CD4-positive, alpha-beta T cell treated with Interleukin-17A for 4 hours (primary cell): Measurements from ENCODE around the gene TPPP.
"Not testable (repeated sequence)": the region's sequence is repeated elsewhere in the genome, so short reads cannot be mapped to it uniquely, and the experiment has no call there.

Experiments used
- DNase-seq: peaks from one replicate; pipeline ENCODE4 v3.0.0-alpha.2; 2020; ENCODE audit warnings: mixed read lengths

The TPPP gene

DNA sequence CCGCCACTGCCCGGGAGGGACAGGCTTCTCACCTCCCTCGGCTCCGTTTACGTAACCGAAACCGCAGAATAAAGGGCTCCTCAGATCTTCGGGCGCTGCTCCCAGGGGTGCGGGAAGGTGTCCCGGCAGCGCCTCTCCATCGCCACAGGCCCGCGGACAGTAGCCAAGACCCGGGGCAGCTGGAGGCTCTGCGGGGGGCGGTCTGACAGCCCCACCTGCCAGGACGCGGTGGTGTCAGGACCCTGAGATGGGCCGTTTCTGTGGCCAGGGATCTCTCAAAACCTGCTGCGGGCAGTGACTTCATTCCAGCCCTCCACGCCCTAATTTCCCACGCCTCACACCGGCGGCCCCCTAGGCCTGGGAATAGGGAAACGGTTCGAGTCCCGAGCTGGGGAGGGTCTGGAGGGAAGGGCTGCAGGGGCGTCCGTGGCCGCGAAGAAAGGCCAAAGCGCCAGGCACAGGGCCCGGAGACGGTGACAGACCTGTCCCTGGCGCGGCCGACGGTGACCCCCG lies 567 bp downstream of the TPPP start:
- not testable (repeated sequence) for DNase-seq

DNA sequence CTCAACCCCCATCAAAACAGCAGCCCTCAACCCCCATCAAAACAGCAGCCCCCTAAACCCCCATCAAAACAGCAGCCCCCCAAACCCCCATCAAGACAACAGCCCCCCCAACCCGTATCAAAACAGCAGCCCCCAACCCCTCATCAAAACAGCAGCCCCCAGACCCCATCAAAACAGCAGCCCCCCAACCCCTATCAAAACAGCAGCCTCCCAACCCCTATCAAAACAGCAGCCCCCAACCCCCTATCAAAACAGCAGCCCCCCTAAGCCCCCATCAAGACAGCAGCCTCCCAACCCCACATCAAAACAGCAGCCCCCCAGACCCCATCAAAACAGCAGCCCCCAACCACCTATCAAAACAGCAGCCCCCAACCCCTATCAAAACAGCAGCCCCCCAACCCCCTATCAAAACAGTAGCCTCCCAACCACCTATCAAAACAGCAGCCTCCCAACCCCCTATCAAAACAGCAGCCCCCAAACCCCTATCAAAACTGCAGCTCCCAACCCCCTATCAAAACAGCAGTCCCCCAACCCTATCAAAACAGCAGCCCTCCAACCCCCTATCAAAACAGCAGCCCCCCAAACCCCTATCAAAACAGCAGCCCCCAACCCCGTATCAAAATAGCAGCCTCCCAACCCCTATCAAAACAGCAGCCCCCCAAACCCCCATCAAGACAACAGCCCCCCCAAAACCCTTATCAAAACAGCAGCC lies 1.2 kb downstream of the TPPP start:
- DNase-seq: no peak

DNA sequence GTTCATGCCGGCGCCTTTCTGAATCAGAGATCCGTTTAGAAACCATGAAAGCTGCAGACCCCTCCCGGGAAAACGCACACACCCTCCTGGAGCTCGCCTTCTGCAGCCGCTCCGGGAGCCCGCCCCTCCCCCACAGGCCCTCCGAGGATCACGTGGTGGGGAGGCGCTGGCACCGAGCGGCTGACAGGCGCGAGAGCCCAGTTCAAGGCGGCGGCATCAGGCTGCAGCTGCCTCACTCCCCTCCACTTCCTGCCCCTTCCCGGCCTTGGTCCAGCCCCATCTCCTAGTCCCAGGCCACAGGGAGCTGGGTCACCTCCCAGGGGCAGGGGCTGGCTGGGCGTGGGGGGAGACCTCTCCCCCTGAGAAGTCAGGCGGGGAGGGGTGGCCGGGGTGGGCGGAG lies 2.1 kb downstream of the TPPP start:
- not testable (repeated sequence) for DNase-seq

DNA sequence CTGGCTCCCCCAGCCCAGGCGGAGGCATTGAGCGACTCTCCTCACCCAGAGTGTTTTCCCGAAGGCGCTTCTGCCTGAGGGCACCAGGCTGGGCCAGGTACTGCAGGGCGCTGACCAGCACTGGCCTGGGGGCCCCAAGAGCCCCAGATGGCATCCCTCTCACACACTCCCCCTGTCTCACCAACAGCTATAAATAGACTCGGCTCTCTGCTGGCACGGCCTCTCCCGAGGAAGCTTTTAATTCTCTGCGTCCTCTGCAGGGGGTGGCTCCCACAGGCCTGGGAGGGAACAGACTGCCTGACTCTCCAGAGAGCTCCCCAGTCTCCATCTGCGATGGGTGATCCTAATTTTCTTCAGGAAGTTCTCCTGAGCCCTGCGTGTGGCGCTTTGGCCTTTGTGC lies 2.9 kb downstream of the TPPP start:
- not testable (repeated sequence) for DNase-seq

DNA sequence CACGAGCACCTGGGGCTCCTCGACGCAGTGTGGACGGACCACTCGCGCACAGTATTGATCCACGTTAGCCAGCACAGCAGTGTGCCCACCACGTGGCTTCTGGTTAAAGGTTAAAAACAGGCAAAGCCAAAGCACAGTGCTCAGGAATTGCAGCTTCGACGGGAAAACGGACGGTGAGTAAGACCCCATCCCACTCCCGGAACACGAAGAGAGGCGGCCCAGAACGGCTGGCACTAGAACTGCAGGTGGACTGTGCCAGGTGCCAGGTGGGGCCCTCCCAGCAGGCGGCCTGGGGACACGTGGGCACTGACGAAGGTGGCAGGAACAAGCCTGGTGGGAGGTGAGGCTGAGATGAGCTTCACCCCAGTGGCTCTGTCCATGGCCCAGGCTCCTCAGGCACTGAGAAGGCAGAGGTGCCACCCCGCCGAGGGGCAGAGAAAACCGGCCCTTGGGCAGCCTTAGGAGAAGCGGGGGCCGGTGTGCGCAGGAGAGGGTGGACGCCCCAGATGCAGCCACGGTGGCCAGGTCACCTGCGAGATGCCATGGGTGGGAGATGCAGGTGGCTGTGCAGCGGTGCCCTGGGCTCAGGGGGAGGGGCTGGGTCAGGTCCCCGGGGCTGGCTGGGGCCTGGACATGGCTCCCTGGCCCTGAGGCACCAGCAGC lies 4.7 kb downstream of the TPPP start:
- not testable (repeated sequence) for DNase-seq

DNA sequence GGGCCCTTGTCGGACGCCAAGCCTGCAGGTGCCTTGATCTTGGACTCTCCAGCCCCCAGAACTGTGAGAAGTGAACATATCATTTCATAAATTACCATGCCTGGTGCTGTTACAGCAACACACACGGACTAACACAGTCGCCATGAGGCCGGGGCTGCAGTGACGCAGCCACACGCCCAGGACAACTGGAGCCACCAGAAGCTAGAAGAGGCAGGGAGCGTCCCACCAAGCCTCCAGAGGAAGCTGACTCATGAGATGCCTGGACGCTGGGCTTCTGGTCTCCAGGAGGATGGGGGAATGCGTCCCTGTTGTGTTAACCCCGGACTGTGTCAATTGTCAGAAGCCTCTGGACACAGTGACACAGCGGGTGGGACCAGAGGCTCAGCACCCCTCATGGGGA lies 6.2 kb downstream of the TPPP start:
- DNase-seq: not testable (repeated sequence)

DNA sequence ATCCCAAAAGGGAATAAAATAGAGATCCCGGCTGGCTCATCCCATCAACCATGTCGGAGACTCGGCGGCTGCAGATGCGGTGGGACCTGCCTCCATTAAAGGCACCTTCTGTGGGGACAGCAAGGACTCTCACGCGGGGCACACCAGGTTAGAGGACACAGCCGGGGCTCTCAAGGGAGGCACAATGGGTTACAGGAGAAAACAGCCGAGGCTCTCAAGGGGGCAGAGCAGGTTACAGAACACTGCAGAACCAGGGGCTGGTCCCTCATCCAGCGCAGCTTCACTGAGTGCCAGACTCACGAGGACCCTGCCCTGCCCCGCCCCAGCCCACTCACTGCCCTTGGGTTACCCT lies 7.0 kb downstream of the TPPP start:
- DNase-seq: not testable (repeated sequence)

DNA sequence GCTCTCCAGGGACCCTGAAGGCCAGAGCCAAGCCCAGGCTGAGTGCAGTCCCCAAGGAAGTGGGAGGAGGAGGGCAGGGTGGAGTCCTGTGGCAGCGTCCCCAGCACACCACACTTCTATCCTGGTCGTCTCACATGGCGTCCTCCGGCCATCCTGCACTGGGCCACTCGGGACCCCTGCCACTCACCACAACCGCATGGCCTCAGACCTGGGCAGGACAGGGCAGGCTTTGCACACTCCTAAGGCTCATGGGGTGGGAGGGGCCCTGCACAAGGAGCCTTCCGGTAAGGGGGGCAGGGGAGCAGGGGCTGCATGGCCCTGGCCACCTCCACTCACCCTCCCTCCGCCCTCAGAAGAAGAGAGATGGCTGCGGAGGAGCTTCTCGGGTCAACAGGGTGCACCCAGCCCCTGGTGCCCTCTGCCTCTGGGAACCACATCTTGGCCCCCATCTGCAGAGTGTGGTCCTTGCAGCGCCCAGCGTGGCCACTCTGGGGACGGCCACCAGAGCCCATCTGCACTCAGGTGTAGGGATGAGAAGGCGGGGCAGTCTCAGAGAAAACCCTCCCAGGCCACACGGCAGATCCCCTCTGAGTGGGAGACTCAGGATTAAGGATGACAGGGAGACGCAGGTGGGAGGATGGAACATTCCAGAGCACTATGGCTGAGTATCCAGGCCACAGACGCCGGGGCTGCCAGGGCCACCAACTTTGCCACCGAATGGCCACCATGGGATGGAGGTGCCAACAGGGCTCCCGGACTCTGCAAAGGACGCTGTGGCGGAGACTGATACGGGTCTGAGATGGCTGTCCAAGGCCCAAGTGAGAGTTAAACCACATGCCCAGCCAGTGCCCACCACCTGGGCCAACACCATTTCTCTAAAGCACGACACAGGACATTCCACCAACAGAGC lies 7.6 kb downstream of the TPPP start:
- DNase-seq: no peak

DNA sequence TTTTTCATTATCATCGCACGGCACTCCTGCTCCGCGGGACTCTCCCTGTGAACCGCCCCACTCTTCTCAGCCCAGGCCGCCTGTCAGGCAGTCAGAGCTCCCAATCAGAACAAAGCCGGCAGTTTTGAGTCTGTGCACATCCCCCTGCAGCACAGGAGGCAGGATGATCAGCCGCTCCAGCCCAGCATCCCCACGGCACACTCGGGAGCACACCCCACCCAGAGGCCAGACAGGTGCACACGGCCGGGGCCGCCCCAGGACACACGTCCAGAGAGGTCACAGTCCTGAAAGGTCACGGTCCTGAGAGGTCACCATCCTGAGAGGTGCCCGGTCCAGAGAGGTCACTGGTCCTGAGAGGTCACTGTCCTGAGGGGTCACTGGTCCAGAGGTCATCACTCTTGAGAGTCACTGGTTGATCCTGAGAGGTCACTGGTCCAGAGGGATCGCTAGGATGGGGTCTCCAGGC lies 8.4 kb downstream of the TPPP start:
- DNase-seq: no peak

DNA sequence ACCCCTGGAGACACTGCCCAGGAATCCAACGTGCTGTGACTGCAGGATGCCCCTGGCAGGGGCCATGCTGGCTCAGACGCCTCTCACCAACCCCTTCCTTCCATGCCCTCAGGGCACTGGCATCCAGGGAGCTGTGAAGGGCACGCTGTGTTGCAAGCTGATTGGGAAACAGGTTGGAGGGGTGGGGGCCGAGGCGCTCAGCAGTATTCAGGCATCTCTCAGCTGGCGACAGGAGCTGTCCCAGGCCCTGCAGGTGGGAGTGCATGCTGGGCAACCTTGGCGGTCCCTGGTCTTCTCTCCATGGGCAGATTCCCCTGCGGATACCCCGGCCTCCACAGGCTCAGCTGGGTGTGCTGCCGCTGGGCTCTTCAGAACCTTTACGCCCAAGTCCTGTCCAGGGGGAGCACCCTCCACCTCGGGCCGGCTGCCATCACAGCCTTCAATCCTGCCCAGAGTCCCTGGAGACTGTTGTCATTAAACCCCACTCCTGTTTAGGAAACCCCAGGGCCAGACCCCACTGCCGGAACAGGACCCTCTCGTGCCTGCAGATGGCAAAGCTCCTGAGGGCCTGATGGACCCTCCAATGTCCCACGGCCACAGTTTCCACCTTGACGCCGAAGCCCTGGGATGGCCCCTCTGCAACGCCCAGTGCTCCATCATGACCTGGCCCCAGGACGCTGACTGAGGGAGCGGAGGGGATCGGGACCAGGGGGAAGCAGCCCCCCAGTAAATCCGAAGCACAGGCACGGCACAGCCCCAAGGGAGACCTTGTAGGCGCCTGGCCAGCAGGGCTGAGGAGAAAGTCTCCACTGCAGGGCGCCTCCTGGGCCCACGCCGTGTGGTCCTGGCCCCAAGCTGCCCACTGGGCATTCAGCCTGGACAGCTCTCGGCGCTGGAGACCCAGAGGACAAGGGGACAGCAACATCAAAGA lies 9.3 kb downstream of the TPPP start:
- DNase-seq: no peak

DNA sequence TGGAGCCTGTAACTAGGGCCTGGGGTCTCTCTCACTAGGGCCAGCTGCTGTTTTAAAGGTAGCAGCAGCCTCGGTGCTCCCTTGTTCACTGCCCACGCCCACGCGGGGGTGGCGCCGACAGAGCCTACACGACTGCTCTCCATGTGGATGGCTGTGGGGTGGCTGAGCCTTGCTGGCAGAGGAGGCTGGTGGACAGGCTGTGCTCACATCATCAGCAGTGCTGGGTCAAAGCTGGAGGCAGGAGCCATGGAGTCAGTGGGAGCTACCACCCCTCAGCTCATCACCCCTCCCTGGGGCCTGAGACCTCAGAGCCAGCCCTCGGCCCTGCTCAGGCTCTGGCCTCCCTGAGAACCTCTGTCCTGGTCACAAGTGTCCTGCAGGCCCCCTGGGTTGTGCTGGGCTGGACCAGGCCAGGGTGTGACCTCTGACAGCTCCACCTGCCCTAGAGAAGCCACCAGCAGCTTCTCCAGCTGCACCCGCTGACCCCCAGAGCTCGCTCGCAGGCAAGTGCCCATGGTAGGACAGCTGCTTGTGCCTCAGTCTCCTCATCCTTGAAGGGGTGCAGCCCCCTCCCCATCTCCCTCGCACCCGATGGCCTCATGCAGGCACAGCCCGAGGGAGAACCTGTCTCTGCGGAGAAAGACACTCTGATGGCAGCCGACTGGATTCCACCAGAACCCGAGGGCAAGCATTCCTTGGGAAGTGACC lies 10.3 kb downstream of the TPPP start:
- not testable (repeated sequence) for DNase-seq

DNA sequence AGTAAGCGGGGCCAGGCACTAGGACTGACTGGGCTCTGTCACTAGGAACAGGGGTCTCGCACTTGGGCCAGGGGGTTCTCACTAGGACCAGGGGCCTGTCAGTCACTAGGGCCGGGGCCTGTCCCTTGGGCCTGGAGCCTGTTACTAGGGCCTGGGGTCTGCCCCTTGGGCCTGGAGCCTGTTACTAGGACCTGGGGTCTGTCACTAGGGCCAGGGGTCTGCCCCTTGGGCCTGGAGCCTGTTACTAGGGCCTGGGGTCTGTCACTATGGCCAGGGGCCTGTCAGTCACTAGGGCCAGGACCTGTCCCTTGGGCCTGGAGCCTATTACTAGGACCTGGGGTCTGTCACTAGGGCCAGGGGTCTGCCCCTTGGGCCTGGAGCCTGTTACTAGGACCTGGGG lies 10.9 kb downstream of the TPPP start:
- not testable (repeated sequence) for DNase-seq

DNA sequence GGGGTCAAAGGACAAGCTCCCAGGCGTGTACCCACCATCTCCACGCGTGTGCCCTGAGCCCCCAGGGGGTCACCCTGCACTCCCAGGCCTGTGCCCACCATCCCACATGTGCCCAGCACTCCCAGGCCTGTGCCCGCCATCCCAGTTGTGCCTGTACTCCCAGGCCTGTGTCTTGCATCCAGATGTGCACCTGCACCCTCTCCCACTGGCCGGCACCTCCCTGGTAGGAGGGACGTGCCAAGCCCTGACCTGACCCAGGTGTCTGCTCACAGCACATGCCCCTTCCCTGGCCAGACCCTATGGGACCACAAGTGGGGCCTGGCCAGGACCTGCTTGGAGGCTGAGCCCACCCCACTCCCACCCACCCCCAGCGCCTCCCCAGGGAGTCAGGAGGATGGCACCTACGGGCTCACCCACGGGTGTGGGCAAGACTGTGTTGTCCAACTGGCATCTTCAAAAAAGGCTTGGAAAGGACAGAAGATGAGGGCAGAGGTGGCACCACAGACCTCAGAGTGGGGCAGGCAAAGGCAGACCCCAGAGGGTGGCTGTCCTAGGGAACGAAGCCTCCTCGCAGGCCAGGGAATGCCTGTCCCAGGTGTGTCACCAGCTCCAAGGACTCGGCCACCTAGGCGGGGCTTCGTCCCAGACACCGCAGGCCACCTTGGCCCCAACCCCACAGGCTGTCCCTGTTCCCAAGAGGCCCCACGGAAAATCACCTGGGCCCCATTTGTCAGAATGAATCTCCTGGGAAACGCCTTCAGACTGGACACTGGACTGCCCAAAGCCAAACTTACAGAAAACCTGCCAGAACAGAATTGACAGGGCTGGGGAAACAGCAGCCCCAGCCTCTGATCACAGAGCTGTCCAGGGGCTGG lies 11.6 kb downstream of the TPPP start:
- not testable (repeated sequence) for DNase-seq

DNA sequence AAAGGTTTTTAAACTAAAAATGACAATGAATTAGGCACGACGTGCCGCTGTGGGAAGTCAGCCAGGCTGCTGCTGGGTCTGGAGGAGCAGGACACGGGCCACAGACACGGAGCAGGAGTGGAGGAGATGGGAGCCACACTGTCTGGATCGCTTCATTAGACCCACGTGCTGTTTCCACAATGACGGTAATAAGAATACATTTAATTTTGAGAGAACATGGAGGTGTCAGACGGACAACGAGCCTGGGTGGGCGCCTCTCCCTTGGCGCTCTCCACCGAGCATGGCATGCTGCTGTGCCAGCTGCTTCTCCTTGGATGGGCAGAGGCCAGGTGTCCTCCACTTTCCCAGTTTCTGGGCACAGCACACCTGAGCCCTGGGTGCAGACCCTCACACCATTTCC lies 12.3 kb downstream of the TPPP start:
- DNase-seq: not testable (repeated sequence)

DNA sequence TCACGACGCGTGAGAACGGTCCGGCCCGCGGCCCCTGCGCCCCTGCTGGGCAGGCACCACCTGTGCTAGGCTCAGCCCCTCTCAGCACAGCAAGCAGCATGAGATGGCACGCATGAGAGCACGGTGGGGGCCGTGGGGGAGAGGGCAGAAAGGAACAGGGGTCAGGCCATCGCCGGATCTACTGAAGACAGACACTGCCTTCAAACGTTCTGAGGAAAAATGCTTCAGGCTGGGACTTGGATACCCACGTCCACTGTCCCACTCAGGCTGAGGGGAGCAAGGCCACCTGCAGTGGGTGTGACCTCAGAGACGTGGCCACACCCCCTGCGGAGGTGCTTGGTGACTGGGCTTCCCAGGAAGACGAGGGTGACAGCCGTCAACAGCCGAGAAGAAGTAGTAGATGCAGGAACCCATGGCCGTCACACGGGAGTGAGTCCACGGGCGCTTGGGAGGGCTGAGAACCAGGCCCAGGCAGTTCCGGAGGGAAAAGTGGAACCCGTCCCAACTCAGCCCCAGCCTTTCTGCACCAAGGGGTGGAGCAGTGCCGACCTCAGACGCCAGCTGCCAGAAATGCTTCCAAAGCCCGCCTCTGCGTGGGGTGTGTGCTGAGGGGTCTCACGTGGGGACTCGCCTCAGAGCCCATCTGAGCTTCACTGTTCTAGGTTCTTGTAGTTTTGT lies 12.9 kb downstream of the TPPP start:
- not testable (repeated sequence) for DNase-seq

DNA sequence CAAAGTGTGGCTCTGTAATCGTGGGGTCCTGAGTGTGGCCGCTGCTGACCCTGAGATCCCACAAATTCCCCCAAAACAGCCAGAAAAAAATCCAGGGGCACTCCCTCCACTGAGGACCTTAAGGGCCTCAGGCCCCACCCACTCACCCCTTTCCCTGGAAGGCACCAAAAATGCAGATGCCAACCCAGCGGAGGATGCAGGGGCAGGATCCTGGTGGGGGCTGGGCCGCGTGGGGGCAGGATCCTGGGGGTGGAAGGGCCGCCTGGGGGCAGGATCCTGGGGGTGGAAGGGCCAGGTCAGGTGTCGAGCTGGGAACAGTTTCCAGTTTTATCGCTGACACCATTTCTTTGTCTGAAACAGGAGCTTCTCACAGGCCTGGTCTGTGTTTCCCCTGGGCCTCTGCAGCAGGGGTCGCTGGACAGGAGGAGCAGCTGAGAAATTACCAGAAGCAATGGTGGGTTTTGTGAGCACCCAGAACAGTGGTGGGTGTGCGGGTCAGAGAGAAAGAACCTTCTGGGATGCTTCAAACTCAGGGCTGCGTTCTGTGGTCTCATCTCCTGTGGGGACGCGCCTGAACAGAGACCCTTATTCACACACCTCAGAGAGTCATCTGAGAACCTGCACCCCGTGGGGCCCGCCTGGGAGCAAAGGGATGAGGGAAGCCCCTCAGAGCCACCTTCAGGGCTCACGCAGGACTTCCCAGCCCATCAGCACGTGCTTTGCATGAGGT lies 13.8 kb downstream of the TPPP start:
- DNase-seq: not testable (repeated sequence)

DNA sequence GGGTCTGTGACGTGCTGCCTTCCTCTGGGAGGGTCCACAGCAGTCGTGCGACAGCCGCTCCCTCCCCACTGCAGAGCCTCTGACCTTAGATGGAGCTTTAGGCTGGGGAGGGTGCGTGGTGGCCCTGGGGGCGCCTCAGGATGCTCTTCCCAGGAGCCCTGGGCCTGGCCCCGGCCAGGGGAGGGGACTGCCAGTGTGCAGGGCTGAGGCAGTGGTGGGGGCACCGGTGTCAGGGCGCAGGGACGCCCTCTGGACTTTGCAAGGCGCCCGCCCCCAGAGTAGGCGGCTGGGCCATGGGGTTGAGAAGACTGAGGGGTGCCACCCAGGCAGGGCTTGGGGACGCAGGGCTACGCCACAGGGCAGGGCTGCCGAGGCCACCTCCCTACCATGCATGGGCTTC lies 14.6 kb downstream of the TPPP start:
- not testable (repeated sequence) for DNase-seq

DNA sequence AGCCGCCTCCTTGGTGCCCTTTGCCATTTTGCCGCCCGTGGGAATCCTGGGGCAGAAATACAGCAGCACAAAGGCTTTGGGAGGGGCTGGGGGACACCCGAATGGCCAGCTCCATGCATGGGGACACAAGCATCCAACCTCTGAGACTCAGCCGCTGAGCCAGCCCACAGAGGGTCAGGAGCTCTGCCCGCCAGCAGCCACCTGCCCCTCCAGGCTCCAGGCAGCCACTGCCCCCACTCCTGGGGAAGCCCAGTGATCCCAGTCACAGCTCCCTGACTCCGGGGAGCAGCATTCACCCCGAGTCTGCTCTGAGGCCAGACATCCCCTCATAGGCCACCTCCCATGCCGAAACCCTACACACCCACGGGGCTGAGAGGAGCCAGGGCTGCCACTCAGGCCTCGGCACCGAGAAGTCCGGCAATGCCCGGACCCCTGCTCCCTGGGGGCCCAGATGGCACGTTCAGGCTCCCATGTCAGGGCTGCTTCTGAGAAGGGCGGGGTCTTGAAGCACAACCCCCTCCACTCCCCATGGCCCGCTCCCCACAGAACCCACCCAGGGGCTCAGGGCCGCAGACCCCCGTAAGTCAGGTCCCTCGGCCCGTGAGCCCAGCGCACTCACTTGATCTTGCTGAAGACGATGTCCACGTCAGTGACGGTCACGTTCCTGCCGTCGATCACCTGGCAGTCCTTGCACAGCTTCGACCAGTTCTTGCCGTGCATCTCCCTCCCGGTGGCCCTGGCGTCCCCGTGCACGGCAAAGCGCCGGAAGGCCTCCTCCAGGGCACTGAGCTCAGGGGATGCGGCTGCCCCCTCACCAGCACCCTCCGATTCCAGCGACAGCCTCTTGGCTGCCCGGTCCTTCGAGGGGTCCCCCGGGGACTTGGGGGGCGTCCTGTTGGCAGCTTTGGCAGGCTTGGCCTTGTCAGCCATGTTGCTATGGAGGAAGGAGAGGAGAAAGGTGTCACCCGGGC lies 15.7 kb downstream of the TPPP start:
- DNase-seq: no peak
